Measurements from ENCODE around the gene IKBIP.

The IKBIP gene

GRCh38 chr12:98638009-98638408 lies 6.6 kb downstream of the IKBIP start:
- H3K79me2 ChIP-seq (ENCODE audit: low read length): no peaks in the 10 kb centered on the region
- no peaks in the 10 kb centered on the region for H3K9me2 ChIP-seq (replicated peaks; ENCODE audit: insufficient read depth, low read length)
- H3K9ac ChIP-seq (ENCODE audit: low read length): no peak overlapping the region
- no peaks in the 10 kb centered on the region for H3F3A ChIP-seq (ENCODE audit: insufficient read depth, low read length)
- H3K4me2 ChIP-seq (ENCODE audit: low read depth, low read length): no peak overlapping the region
- no peak for TF ChIP-seq EZH2phosphoT487 (IDR thresholded peaks at IDR 0.05; ENCODE audit: low read length)
- no peak for TF ChIP-seq EZH2 (optimal IDR thresholded peaks at IDR 0.05; ENCODE audit: low read depth, low read length)
- no peak for TF ChIP-seq CTCF (IDR thresholded peaks at IDR 0.05; ENCODE audit: low read length)
- no peaks in the 10 kb centered on the region for H3K27me3 ChIP-seq (replicated peaks; ENCODE audit: insufficient read depth, low read length)
- H3K4me3 ChIP-seq (ENCODE audit: low read length): no peak overlapping the region
- no peaks in the 10 kb centered on the region for H3K36me3 ChIP-seq (replicated peaks; ENCODE audit: insufficient read depth, low read length)
- H4K20me1 ChIP-seq (ENCODE audit: insufficient read depth, low read length): no peaks in the 10 kb centered on the region
- no peaks in the 10 kb centered on the region for H3K4me1 ChIP-seq (ENCODE audit: low read length)
- H3K9me3 ChIP-seq (replicated peaks; ENCODE audit: insufficient read depth, low read length): no peaks in the 10 kb centered on the region
- no peak overlapping the region for H3K27ac ChIP-seq (ENCODE audit: low read length)
- no peak overlapping the region for H2AFZ ChIP-seq (ENCODE audit: low read length)
- no peak for DNase-seq

DNA sequence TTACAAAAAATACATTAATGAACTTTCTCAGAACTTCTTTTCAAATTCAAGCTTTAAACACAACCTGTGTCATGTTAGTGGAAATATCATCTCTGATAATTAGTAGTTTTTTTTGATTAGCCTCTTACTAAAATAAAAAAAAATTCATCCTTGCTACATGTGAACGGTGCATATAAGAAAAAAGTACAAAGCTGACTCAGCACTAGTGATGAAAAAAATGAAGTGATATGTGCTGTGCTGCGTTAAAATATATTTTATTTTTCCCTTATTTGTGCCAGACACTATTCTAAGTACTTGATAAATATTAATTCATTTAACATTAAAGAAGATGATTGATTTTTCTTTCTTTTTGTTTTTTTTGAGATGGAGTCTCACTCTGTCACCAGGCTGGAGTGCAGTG lies 7.5 kb downstream of the IKBIP start:
- H3K4me2 ChIP-seq (ENCODE audit: low read depth, low read length): no peak overlapping the region
- no peaks in the 10 kb centered on the region for H3K36me3 ChIP-seq (replicated peaks; ENCODE audit: insufficient read depth, low read length)
- H3K79me2 ChIP-seq (ENCODE audit: low read length): no peaks in the 10 kb centered on the region
- no peak for DNase-seq
- no peak overlapping the region for H3K27ac ChIP-seq (ENCODE audit: low read length)
- H3K4me1 ChIP-seq (ENCODE audit: low read length): no peaks in the 10 kb centered on the region
- H3K9ac ChIP-seq (ENCODE audit: low read length): no peak overlapping the region
- no peaks in the 10 kb centered on the region for H3K27me3 ChIP-seq (replicated peaks; ENCODE audit: insufficient read depth, low read length)
- no peaks in the 10 kb centered on the region for H3K9me2 ChIP-seq (replicated peaks; ENCODE audit: insufficient read depth, low read length)
- H3K4me3 ChIP-seq (ENCODE audit: low read length): no peak overlapping the region
- no peak overlapping the region for H2AFZ ChIP-seq (ENCODE audit: low read length)
- no peaks in the 10 kb centered on the region for H3K9me3 ChIP-seq (replicated peaks; ENCODE audit: insufficient read depth, low read length)
- no peak for TF ChIP-seq CTCF (IDR thresholded peaks at IDR 0.05; ENCODE audit: low read length)
- TF ChIP-seq EZH2 (optimal IDR thresholded peaks at IDR 0.05; ENCODE audit: low read depth, low read length): no peak
- TF ChIP-seq EZH2phosphoT487 (IDR thresholded peaks at IDR 0.05; ENCODE audit: low read length): no peak
- H3F3A ChIP-seq (ENCODE audit: insufficient read depth, low read length): no peaks in the 10 kb centered on the region
- no peaks in the 10 kb centered on the region for H4K20me1 ChIP-seq (ENCODE audit: insufficient read depth, low read length)

GRCh38 chr12:98635657-98636323 lies 8.8 kb downstream of the IKBIP start:
- Histone ChIP-seq H3K4me2 (ENCODE audit: low read depth, low read length) (no peak overlapping the region), H3K36me3 (replicated peaks; ENCODE audit: insufficient read depth, low read length) (no peaks in the 10 kb centered on the region), H3K27ac (ENCODE audit: low read length) (no peak overlapping the region), H3K79me2 (ENCODE audit: low read length) (no peaks in the 10 kb centered on the region), H2AFZ (ENCODE audit: low read length) (no peak overlapping the region), H3K9me3 (replicated peaks; ENCODE audit: insufficient read depth, low read length) (no peaks in the 10 kb centered on the region), H3K27me3 (replicated peaks; ENCODE audit: insufficient read depth, low read length) (no peaks in the 10 kb centered on the region), H4K20me1 (ENCODE audit: insufficient read depth, low read length) (no peaks in the 10 kb centered on the region), H3K4me3 (ENCODE audit: low read length) (no peak overlapping the region), H3K9me2 (replicated peaks; ENCODE audit: insufficient read depth, low read length) (no peaks in the 10 kb centered on the region), H3F3A (ENCODE audit: insufficient read depth, low read length) (no peaks in the 10 kb centered on the region), H3K4me1 (ENCODE audit: low read length) (no peaks in the 10 kb centered on the region), H3K9ac (ENCODE audit: low read length) (no peak overlapping the region)
- no peak for DNase-seq
- TF ChIP-seq EZH2phosphoT487 (IDR thresholded peaks at IDR 0.05; ENCODE audit: low read length): no peak

DNA sequence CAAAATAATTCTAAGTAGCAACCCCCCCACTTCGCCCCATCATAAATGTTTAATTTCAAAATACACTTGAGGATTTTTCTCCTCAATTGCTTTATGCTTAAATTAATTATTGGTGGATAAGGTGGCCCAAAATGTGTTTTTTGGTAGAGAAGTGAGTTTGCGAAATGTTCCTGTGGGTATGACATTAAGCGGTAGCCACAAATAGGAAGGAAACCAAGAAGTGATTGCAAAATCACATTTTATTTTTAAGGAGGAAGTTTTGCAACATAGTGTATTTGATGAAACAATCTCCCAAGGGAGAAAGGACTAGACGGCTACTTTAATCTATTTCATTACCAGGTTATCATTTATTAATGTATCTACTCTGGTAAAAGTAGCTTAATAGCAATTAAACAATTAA lies 25.6 kb downstream of the IKBIP start:
- no peak overlapping the region for H2AFZ ChIP-seq (ENCODE audit: low read length)
- H3K79me2 ChIP-seq (ENCODE audit: low read length): no peaks in the 10 kb centered on the region
- no peak for DNase-seq
- no peaks in the 10 kb centered on the region for H3K4me1 ChIP-seq (ENCODE audit: low read length)
- no peaks in the 10 kb centered on the region for H3K27me3 ChIP-seq (replicated peaks; ENCODE audit: insufficient read depth, low read length)
- H3K36me3 ChIP-seq (replicated peaks; ENCODE audit: insufficient read depth, low read length): 0 out of 2 replicates have a peak, but pooled peaks cover 2% of the 10 kb centered on the region
- no peaks in the 10 kb centered on the region for H3K9me2 ChIP-seq (replicated peaks; ENCODE audit: insufficient read depth, low read length)
- no peak overlapping the region for H3K4me3 ChIP-seq (ENCODE audit: low read length)
- H3F3A ChIP-seq (ENCODE audit: insufficient read depth, low read length): no peaks in the 10 kb centered on the region
- no peak overlapping the region for H3K9ac ChIP-seq (ENCODE audit: low read length)
- H3K9me3 ChIP-seq (replicated peaks; ENCODE audit: insufficient read depth, low read length): no peaks in the 10 kb centered on the region
- H4K20me1 ChIP-seq (ENCODE audit: insufficient read depth, low read length): no peaks in the 10 kb centered on the region
- TF ChIP-seq EZH2phosphoT487 (IDR thresholded peaks at IDR 0.05; ENCODE audit: low read length): no peak
- no peak for TF ChIP-seq CTCF (IDR thresholded peaks at IDR 0.05; ENCODE audit: low read length)
- no peak for TF ChIP-seq EZH2 (optimal IDR thresholded peaks at IDR 0.05; ENCODE audit: low read depth, low read length)
- no peak overlapping the region for H3K4me2 ChIP-seq (ENCODE audit: low read depth, low read length)
- no peak overlapping the region for H3K27ac ChIP-seq (ENCODE audit: low read length)
